Left renal cortex interstitium (tissue), 4 donors: ENCODE data around the gene PIGS. TPM values are rescaled to one million over a fixed set of nuclear protein-coding genes. Genes with fewer than 3 reads are reported as not detected.
"Not testable (repeated sequence)": the region's sequence is repeated elsewhere in the genome, so short reads cannot be mapped to it uniquely, and the experiment has no call there.

ENCODE experiments used
- DNase-seq, 4 donors: peaks; one replicate each; pipeline ENCODE4 v3.0.0-alpha.2; 2013; ENCODE audit warnings: low read depth in 4 of 4, low spot score in 2 of 4, missing footprints in 1 of 4
- polyA plus RNA-seq, 4 donors: library from polyadenylated mRNA; unstranded; fragments of 120-200 nt; gene quantifications; one replicate each; pipeline ENCODE4 v1.2.1, GENCODE V29; 2013; ENCODE audit not compliant: insufficient read length in 4 of 4

Gene PIGS
- polyA plus RNA-seq, 4 donors, result 91.2 to 103 (median 95.8) TPM

GRCh38 chr17:28580959-28581358, 9.6 kb upstream of the PIGS start:
- no peak for DNase-seq

- no peak for DNase-seq
Observed at GRCh38 chr17:28579526-28579925, 8.2 kb upstream of the PIGS start.

GRCh38 chr17:28578246-28579195, 7.2 kb upstream of the PIGS start:
- no peak for DNase-seq

- no peak for DNase-seq
Observed at GRCh38 chr17:28577466-28577824, 6.1 kb upstream of the PIGS start.

GRCh38 chr17:28576758-28577465, 5.6 kb upstream of the PIGS start, which contains the start of gene ALDOC:
TSS of gene ALDOC (minus strand) at chr17:28576895. CDS start at chr17:28575532, 1,363 bp downstream.
- peak in 3 of 4 donors; percentile 63 to 84 (median 77) for DNase-seq

DNA sequence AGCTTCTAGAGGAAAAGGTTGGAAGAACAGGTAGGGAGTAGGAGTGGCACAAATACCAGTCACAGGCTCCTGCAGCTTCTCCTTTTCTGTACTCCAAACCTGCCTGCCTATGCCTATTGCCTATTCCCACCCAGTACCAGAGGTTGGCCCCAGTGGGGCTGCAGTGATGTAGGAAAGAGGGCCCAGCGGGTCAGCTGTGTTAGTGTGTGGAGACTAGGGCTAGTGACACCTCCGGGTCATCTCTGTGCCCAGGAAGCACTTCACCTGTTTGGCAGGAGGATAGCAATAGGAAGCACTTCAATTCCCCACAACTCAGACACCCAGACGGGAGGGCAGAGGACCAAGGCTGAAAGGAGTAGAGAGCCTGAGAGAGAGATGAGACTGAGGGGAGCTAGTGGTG, 4.7 kb upstream of the PIGS start:
- DNase-seq, result not testable (repeated sequence)

DNA sequence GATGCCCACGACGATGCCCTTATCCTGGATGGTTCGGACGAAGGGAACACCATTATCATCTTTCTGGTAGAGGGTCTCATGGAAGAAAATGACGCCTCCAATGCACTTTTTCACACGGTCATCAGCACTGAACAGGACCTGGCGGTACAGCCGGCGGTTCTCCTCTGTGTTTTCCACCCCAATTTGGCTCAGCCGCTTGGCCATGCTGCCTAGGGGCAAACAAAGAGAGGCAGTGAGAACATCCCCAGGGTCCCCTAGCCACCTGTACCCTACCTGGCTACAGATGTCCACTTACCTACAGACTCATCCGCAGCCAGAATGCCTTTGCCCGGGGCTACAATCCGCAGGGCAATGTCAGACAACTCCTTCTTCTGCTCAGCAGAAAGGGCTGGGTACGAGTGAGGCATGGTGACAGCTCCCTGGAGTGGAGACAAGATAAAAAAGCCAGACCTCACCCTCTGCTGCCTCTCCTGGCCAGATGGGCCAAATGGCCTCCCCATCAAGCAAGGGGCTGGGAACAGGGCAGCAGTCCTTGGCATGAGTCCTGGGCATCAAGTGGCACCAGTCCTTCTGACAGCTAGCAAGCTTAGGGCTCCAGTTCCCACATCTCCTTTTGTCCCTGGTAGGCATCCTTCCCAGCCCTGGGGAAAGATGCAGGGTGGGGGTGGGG, 3.9 kb upstream of the PIGS start:
- DNase-seq, result no peak

GRCh38 chr17:28574526-28574925, 3.2 kb upstream of the PIGS start:
- no peak for DNase-seq

DNA sequence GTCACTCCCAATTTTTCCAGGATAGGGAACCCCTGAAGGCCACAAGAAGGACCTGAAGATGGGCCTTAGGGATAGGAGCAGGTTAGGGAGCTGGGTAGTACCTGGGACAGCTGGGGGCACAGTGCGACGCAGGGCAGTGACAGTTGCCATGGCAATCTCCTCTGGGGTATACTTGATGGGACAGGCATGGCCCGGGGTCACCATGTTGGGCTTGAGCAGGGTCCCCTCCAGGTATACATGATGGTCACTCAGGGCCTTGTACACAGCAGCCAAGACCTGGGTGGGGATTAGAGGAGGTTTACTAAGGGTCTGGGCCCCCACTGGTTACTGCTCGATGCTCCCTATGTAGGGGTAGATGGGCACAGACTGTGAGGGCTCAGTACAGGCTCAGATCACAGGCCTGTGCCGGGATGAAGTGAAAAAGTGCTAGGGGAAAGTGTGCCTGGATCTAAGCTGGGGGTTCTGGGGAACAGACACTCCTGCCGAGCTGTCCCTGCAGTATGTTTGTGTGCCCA, 2.7 kb upstream of the PIGS start:
- DNase-seq, result no peak

GRCh38 chr17:28573521-28573920, 2.2 kb upstream of the PIGS start:
- no peak for DNase-seq

GRCh38 chr17:28573040-28573380, 1.7 kb upstream of the PIGS start:
- DNase-seq, result no peak

- DNase-seq, result no peak
Observed at GRCh38 chr17:28572259-28573039, 1.1 kb upstream of the PIGS start.

- no peak for DNase-seq
Observed at GRCh38 chr17:28570716-28571360, 486 bp downstream of the PIGS start.

DNA sequence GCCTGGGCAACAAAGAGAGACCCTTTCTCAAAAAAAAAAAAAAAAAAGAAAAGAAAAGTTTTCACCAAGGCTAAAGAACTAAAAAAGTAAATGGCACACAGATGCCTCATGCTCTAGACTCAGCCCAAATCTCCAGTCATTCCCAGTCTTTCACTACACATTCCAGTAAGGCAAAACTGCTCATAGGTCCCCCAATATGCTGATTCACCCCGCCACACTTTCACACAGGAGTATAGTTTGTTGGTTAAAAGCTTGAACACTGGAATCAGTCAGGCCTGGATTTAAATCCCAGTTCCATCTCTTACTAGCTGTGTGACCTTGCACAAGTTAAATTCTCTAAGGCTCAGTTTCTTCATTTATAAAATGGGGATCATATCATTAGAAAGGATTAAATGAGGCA, 1.9 kb downstream of the PIGS start:
- no peak for DNase-seq

DNA sequence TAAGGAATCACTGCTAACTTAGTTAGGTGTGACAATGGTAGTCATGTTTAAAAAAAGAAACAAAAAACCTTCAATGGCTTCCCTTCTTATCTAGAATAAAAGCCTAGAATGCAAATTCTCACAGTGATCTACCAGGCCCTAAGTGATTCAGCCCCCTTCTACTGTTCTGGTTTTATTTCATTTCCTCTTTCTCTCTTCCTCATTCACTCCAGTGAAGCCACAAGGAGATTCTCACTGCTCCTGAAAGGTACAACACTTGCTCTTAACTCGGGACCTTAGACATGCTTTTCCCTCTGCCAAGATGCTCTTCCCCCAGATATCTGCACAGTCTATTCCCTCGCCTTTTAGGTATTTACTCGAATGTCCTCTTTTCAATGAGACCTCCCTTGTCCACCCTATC, 3.7 kb downstream of the PIGS start:
- no peak for DNase-seq

- DNase-seq, result no peak
Observed at GRCh38 chr17:28563475-28563874, 7.8 kb downstream of the PIGS start.

GRCh38 chr17:28555022-28555421, 16.3 kb downstream of the PIGS start:
- DNase-seq, result no peak

GRCh38 chr17:28554565-28554964, 16.8 kb downstream of the PIGS start:
- DNase-seq, result no peak

DNA sequence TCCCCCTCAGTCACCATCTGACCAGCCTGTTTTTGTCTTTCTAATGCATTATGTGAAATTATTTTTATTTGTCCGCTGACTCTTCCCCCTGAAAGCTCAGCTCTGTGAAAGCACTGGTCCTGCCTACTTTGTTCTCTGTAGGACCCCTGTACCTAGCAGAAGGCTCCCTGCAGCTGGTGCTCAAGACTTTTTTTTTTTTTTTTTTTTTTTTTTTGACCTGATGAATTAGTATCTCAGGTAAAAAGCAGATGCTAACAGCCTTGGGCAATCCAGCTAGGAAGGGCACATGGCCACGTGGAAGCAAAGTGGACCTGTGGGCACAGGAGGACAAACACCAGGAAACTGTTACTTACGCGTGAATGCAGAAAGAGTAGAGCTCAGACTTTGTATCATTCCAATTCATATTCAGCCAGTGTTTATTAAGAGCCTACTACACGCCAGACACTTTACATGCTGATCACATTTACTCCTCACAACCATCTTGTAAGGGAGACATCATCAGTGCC, 18.3 kb downstream of the PIGS start:
- DNase-seq, result no peak
